HEK293 (cell line): ENCODE results near the gene PRKACB.

Experiments
- CTCF ChIA-PET: fragments of 350-600 bp; formaldehyde crosslinking; extraction: SDS; loops from one replicate; lab custom pipeline; 2021; ENCODE audit warnings: antibody characterized with exemption; lab: Yijun Ruan, JAX
- POLR2A ChIA-PET: fragments of 300-600 bp; formaldehyde crosslinking; extraction: SDS; loops from one replicate; lab custom pipeline; 2020; ENCODE audit warnings: antibody characterized with exemption, inconsistent platforms; lab: Yijun Ruan, JAX
- H3K27ac ChIP-seq: fragments of 200-500 bp; sonication (Bioruptor generic); 2 replicates; pipeline ENCODE4 v1.5.1; 2014; ENCODE audit warnings: low read depth, low read length, control low read depth, inconsistent platforms; ENCODE audit errors: extremely low read depth
- H3K36me3 ChIP-seq, 2 experiments: fragments of 200-500 bp in 1 of 2; sonication (Bioruptor generic) in 1 of 2; 1 replicate in 1 of 2; 2 replicates in 1 of 2; pipeline ENCODE4 v1.5.1; 2014 to 2017; ENCODE audit warnings: inconsistent platforms in 2 of 2, low read length in 2 of 2; ENCODE audit not compliant: control insufficient read depth in 2 of 2, insufficient read depth in 1 of 2
- H3K4me1 ChIP-seq: fragments of 200-500 bp; sonication (Bioruptor generic); 2 replicates; pipeline ENCODE4 v1.5.1; 2014; ENCODE audit warnings: mild to moderate bottlenecking, low read length, inconsistent platforms; ENCODE audit not compliant: control insufficient read depth, insufficient read depth
- H3K4me3 ChIP-seq: 2 replicates; pipeline ENCODE4 v1.5.1; 2011; ENCODE audit warnings: low read depth, mild to moderate bottlenecking, control low read depth, low read length, moderate library complexity
- H3K9me3 ChIP-seq: fragments of 200-500 bp; sonication (Bioruptor generic); 2 replicates; pipeline ENCODE4 v1.5.1; 2014; ENCODE audit warnings: low read depth, low read length, inconsistent platforms; ENCODE audit not compliant: control insufficient read depth, insufficient read depth
- GLI2 ChIP-seq: fragments of 450-650 bp; formaldehyde crosslinking; IDR thresholded peaks from 2 replicates; pipeline ENCODE4; 2017; ENCODE audit warnings: missing biosample characterization, missing genetic modification characterization, low read depth, borderline replicate concordance
- KLF1 ChIP-seq: fragments of 450-650 bp; formaldehyde crosslinking; IDR thresholded peaks from 2 replicates; pipeline ENCODE4 v1.5.1; 2016; ENCODE audit warnings: missing biosample characterization, missing genetic modification characterization
- KLF9 ChIP-seq: fragments of 450-650 bp; formaldehyde crosslinking; IDR thresholded peaks from 2 replicates; pipeline ENCODE4 v1.5.1; 2016; ENCODE audit warnings: missing biosample characterization, missing genetic modification characterization, low read depth
- MYNN ChIP-seq: fragments of 450-650 bp; formaldehyde crosslinking; IDR thresholded peaks from 2 replicates; pipeline ENCODE4 v1.5.1; 2016; ENCODE audit warnings: missing biosample characterization, missing genetic modification characterization, borderline replicate concordance
- OSR2 ChIP-seq: fragments of 450-650 bp; formaldehyde crosslinking; IDR thresholded peaks from 2 replicates; pipeline ENCODE4 v1.5.1; 2016; ENCODE audit warnings: missing biosample characterization, missing genetic modification characterization
- PRDM1 ChIP-seq: fragments of 450-650 bp; formaldehyde crosslinking; IDR thresholded peaks from 2 replicates; pipeline ENCODE4; 2016; ENCODE audit warnings: missing biosample characterization, missing genetic modification characterization
- SETDB1 ChIP-seq: IDR thresholded peaks from one replicate; pipeline ENCODE4 v1.6.1; 2017; ENCODE audit warnings: mild to moderate bottlenecking, low read length, moderate library complexity, mixed read lengths; ENCODE audit not compliant: insufficient read length
- SP2 ChIP-seq: fragments of 450-650 bp; formaldehyde crosslinking; IDR thresholded peaks from 2 replicates; pipeline ENCODE4 v1.5.1; 2016; ENCODE audit warnings: missing biosample characterization, missing genetic modification characterization
- ZBTB17 ChIP-seq: fragments of 450-650 bp; formaldehyde crosslinking; IDR thresholded peaks from 2 replicates; pipeline ENCODE4 v1.5.1; 2016; ENCODE audit warnings: missing biosample characterization, missing genetic modification characterization
- ZBTB8A ChIP-seq: fragments of 450-650 bp; formaldehyde crosslinking; IDR thresholded peaks from 2 replicates; pipeline ENCODE4 v1.5.1; 2016; ENCODE audit warnings: missing biosample characterization, missing genetic modification characterization
- ZEB2 ChIP-seq: fragments of 450-650 bp; formaldehyde crosslinking; IDR thresholded peaks from 2 replicates; pipeline ENCODE4 v1.5.1; 2016; ENCODE audit warnings: missing biosample characterization, missing genetic modification characterization
- ZNF10 ChIP-seq: fragments of 450-650 bp; formaldehyde crosslinking; IDR thresholded peaks from 2 replicates; pipeline ENCODE4 v1.5.1; 2017; ENCODE audit warnings: missing biosample characterization, missing genetic modification characterization
- ZNF302 ChIP-seq: fragments of 450-650 bp; formaldehyde crosslinking; IDR thresholded peaks from 2 replicates; pipeline ENCODE4 v1.5.1; 2016; ENCODE audit warnings: missing biosample characterization, missing genetic modification characterization, low read depth
- ZNF335 ChIP-seq: fragments of 450-650 bp; formaldehyde crosslinking; conservative IDR thresholded peaks from 2 replicates; pipeline ENCODE4 v1.5.1; 2016; ENCODE audit warnings: missing biosample characterization, missing genetic modification characterization
- ZNF341 ChIP-seq: fragments of 450-650 bp; formaldehyde crosslinking; IDR thresholded peaks from 2 replicates; pipeline ENCODE4; 2016; ENCODE audit warnings: low read depth, missing biosample characterization, missing genetic modification characterization
- ZNF391 ChIP-seq: fragments of 450-650 bp; formaldehyde crosslinking; IDR thresholded peaks from 2 replicates; pipeline ENCODE4 v1.5.1; 2016; ENCODE audit warnings: low read depth, missing biosample characterization, missing genetic modification characterization, borderline replicate concordance
- ZNF449 ChIP-seq: fragments of 450-650 bp; formaldehyde crosslinking; IDR thresholded peaks from 2 replicates; pipeline ENCODE4 v1.5.1; 2017; ENCODE audit warnings: missing biosample characterization, mild to moderate bottlenecking, missing genetic modification characterization, moderate library complexity
- ZNF529 ChIP-seq: fragments of 450-650 bp; formaldehyde crosslinking; IDR thresholded peaks from 2 replicates; pipeline ENCODE4 v1.5.1; 2017; ENCODE audit warnings: missing genetic modification characterization, missing biosample characterization; ENCODE audit not compliant: insufficient replicate concordance
- ZNF596 ChIP-seq: fragments of 450-650 bp; IDR thresholded peaks from 2 replicates; pipeline ENCODE4 v1.5.0; 2018; ENCODE audit warnings: missing biosample characterization, mild to moderate bottlenecking, missing genetic modification characterization, moderate library complexity
- ZNF626 ChIP-seq: fragments of 450-650 bp; sonication (Bioruptor Pico); formaldehyde crosslinking; IDR thresholded peaks from 2 replicates; pipeline ENCODE4 v1.5.1; 2018; ENCODE audit warnings: missing biosample characterization, missing genetic modification characterization, inconsistent platforms
- ZNF629 ChIP-seq: fragments of 450-650 bp; formaldehyde crosslinking; IDR thresholded peaks from 2 replicates; pipeline ENCODE4 v1.5.1; 2017; ENCODE audit warnings: missing biosample characterization, missing genetic modification characterization
- ZNF677 ChIP-seq: fragments of 450-650 bp; IDR thresholded peaks from 2 replicates; pipeline ENCODE4 v1.5.0; 2018; ENCODE audit warnings: missing biosample characterization, mild to moderate bottlenecking, missing genetic modification characterization, moderate library complexity
- ZNF707 ChIP-seq: fragments of 450-650 bp; formaldehyde crosslinking; IDR thresholded peaks from 2 replicates; pipeline ENCODE4 v1.5.1; 2016; ENCODE audit warnings: missing biosample characterization, missing genetic modification characterization
- ZNF777 ChIP-seq: fragments of 450-650 bp; formaldehyde crosslinking; IDR thresholded peaks from 2 replicates; pipeline ENCODE4 v1.5.1; 2017; ENCODE audit warnings: missing biosample characterization, missing genetic modification characterization, borderline replicate concordance
- ZNF843 ChIP-seq: fragments of 450-650 bp; formaldehyde crosslinking; IDR thresholded peaks from 2 replicates; pipeline ENCODE4 v1.5.1; 2016; ENCODE audit warnings: missing biosample characterization, missing genetic modification characterization
- ZSCAN30 ChIP-seq: fragments of 450-650 bp; IDR thresholded peaks from 2 replicates; pipeline ENCODE4 v1.5.1; 2018; ENCODE audit warnings: missing biosample characterization, mild to moderate bottlenecking, missing genetic modification characterization, moderate library complexity
- ZSCAN5A ChIP-seq: fragments of 450-650 bp; formaldehyde crosslinking; IDR thresholded peaks from 2 replicates; pipeline ENCODE4 v1.5.1; 2016; ENCODE audit warnings: missing biosample characterization, missing genetic modification characterization
- TF ChIP-seq, protein P1 (sequence below): fragments of 450-650 bp; IDR thresholded peaks from 2 replicates; pipeline ENCODE4 v1.5.1; 2018; ENCODE audit warnings: missing biosample characterization, missing genetic modification characterization
- TF ChIP-seq, protein P2 (sequence below): fragments of 450-650 bp; formaldehyde crosslinking; IDR thresholded peaks from 2 replicates; pipeline ENCODE4 v1.5.1; 2016; ENCODE audit warnings: missing biosample characterization, missing genetic modification characterization
- TF ChIP-seq, protein P3 (sequence below): fragments of 450-650 bp; formaldehyde crosslinking; IDR thresholded peaks from 2 replicates; pipeline ENCODE4 v1.5.1; 2016; ENCODE audit warnings: missing biosample characterization, missing genetic modification characterization

PRKACB gene

GRCh38 chr1:84103197-84103992 lies 40.7 kb upstream of the PRKACB start:
- CTCF ChIA-PET, result interaction anchor here (0.5 to 1.7 kb wide), 3 partner anchors 22 to 499 kb away, joined by 3 to 4 read pairs (median 3); no protein-coding TSS in a partner anchor
- H3K4me1 ChIP-seq, result no peaks in the 10 kb centered on the region
- POLR2A ChIA-PET, result no interaction called here
- TF ChIP-seq SP2 (tag by site-specific recombination), result no peak
- no peak for TF ChIP-seq ZNF626 (tag by site-specific recombination)
- peak; percentile 82 for TF ChIP-seq ZNF449
- TF ChIP-seq ZSCAN30, result no peak
- TF ChIP-seq, protein P1, sequence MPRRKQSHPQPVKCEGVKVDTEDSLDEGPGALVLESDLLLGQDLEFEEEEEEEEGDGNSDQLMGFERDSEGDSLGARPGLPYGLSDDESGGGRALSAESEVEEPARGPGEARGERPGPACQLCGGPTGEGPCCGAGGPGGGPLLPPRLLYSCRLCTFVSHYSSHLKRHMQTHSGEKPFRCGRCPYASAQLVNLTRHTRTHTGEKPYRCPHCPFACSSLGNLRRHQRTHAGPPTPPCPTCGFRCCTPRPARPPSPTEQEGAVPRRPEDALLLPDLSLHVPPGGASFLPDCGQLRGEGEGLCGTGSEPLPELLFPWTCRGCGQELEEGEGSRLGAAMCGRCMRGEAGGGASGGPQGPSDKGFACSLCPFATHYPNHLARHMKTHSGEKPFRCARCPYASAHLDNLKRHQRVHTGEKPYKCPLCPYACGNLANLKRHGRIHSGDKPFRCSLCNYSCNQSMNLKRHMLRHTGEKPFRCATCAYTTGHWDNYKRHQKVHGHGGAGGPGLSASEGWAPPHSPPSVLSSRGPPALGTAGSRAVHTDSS (tag by site-specific recombination), result no peak
- no peak for TF ChIP-seq KLF9 (tag by site-specific recombination)
- TF ChIP-seq ZNF707 (tag by site-specific recombination), result no peak
- no peak for TF ChIP-seq OSR2 (tag by site-specific recombination)
- 0 out of 2 replicates have a peak, but pooled peaks have one; percentile 24 for TF ChIP-seq ZNF596
- peak; percentile 60; the same call in 1 of the 2 replicates for TF ChIP-seq ZBTB8A
- no peak for TF ChIP-seq ZNF302 (tag by site-specific recombination)
- no peak for TF ChIP-seq ZNF529 (tag by site-specific recombination)
- TF ChIP-seq ZNF677 (tag by site-specific recombination), result no peak
- no peak for TF ChIP-seq KLF1 (tag by site-specific recombination)
- TF ChIP-seq ZNF335 (tag by site-specific recombination), result peak; percentile 27; the same call in 1 of the 2 replicates
- no peak for TF ChIP-seq GLI2 (tag by site-specific recombination)
- TF ChIP-seq ZBTB17, result peak; percentile 41; the same call in 1 of the 2 replicates
- TF ChIP-seq PRDM1 (tag by site-specific recombination), result no peak
- no peak for TF ChIP-seq ZNF777 (tag by site-specific recombination)
- 0 out of 2 replicates have a peak, but pooled peaks have one; percentile 31 for TF ChIP-seq ZNF843 (tag by site-specific recombination)
- no peak for TF ChIP-seq ZSCAN5A (tag by site-specific recombination)
- 0 out of 2 replicates have a peak, but pooled peaks have one; percentile 30 for TF ChIP-seq ZEB2 (tag by site-specific recombination)
- TF ChIP-seq, protein P2, sequence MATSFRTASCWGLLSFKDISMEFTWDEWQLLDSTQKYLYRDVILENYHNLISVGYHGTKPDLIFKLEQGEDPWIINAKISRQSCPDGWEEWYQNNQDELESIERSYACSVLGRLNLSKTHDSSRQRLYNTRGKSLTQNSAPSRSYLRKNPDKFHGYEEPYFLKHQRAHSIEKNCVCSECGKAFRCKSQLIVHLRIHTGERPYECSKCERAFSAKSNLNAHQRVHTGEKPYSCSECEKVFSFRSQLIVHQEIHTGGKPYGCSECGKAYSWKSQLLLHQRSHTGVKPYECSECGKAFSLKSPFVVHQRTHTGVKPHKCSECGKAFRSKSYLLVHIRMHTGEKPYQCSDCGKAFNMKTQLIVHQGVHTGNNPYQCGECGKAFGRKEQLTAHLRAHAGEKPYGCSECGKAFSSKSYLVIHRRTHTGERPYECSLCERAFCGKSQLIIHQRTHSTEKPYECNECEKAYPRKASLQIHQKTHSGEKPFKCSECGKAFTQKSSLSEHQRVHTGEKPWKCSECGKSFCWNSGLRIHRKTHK (tag by site-specific recombination), result no peak
- no peak for TF ChIP-seq MYNN (tag by site-specific recombination)
- no peak for TF ChIP-seq ZNF391 (tag by site-specific recombination)
- peak; percentile 88 for TF ChIP-seq ZNF341
- TF ChIP-seq ZNF629, result peak; percentile 91
- no peak for TF ChIP-seq ZNF10
- TF ChIP-seq, protein P3, sequence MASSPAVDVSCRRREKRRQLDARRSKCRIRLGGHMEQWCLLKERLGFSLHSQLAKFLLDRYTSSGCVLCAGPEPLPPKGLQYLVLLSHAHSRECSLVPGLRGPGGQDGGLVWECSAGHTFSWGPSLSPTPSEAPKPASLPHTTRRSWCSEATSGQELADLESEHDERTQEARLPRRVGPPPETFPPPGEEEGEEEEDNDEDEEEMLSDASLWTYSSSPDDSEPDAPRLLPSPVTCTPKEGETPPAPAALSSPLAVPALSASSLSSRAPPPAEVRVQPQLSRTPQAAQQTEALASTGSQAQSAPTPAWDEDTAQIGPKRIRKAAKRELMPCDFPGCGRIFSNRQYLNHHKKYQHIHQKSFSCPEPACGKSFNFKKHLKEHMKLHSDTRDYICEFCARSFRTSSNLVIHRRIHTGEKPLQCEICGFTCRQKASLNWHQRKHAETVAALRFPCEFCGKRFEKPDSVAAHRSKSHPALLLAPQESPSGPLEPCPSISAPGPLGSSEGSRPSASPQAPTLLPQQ (tag by site-specific recombination), result peak; percentile 39; the same call in 1 of the 2 replicates
- TF ChIP-seq SETDB1, result no peak

More at GRCh38 chr1:84103197-84103992, 40.7 kb upstream of the PRKACB start:
- H3K36me3 ChIP-seq, result no peaks in the 10 kb centered on the region
- H3K27ac ChIP-seq, result no peak overlapping the region
- no peak overlapping the region for H3K4me3 ChIP-seq
- no peaks in the 10 kb centered on the region for H3K9me3 ChIP-seq
